Neural cell (in vitro differentiated cells): ENCODE results near the gene GPR141. TPM values are rescaled to one million over a fixed set of nuclear protein-coding genes. Genes with fewer than 3 reads are reported as not detected.

Source experiments
- H2AFZ ChIP-seq: fragments of 200-600, 300-800 bp; sonication (generic), shearing (Covaris generic); 2 replicates; pipeline ENCODE4 v1.6.0; 2014; ENCODE audit warnings: low read depth, mild to moderate bottlenecking, antibody characterized with exemption, low read length, moderate library complexity
- H3F3A ChIP-seq: fragments of 200-600 bp; shearing (Covaris generic); 2 replicates; pipeline ENCODE4 v1.6.1; 2016; ENCODE audit warnings: mild to moderate bottlenecking, moderate library complexity, mixed read lengths, antibody characterized with exemption, low read length; ENCODE audit not compliant: insufficient read depth, poor library complexity, severe bottlenecking
- H3K27ac ChIP-seq: fragments of 200-600, 300-800 bp; sonication (generic), shearing (Covaris generic); 2 replicates; pipeline ENCODE4 v1.5.1; 2014; ENCODE audit warnings: mild to moderate bottlenecking, low read length, moderate library complexity
- H3K27me3 ChIP-seq: fragments of 300-800, 200-600 bp; sonication (generic), shearing (Covaris generic); 2 replicates; pipeline ENCODE4 v1.6.0; 2014; ENCODE audit warnings: mild to moderate bottlenecking, low read depth, low read length, moderate library complexity; ENCODE audit not compliant: insufficient read depth
- H3K36me3 ChIP-seq: fragments of 300-800, 200-600 bp; sonication (generic), shearing (Covaris generic); 2 replicates; pipeline ENCODE4 v1.5.1; 2014; ENCODE audit warnings: mild to moderate bottlenecking, antibody characterized with exemption, low read length, moderate library complexity; ENCODE audit not compliant: insufficient read depth
- H3K4me2 ChIP-seq: fragments of 300-800, 200-600 bp; sonication (generic), shearing (Covaris generic); 2 replicates; pipeline ENCODE4 v1.6.0; 2014; ENCODE audit warnings: mild to moderate bottlenecking, low read length
- H3K4me3 ChIP-seq: fragments of 300-800, 200-600 bp; sonication (generic), shearing (Covaris generic); 2 replicates; pipeline ENCODE4 v1.5.1; 2014; ENCODE audit warnings: mild to moderate bottlenecking, low read length, moderate library complexity
- H3K79me2 ChIP-seq: fragments of 200-600 bp; shearing (Covaris generic); replicated peaks from 2 replicates; pipeline ENCODE4 v1.6.0; 2014; ENCODE audit warnings: mild to moderate bottlenecking, low read length, moderate library complexity; ENCODE audit not compliant: insufficient read depth
- H3K9ac ChIP-seq: fragments of 300-800, 200-600 bp; sonication (generic), shearing (Covaris generic); 2 replicates; pipeline ENCODE4 v1.6.1; 2016; ENCODE audit warnings: mild to moderate bottlenecking, low read length, mixed read lengths
- H3K9me2 ChIP-seq: fragments of 200-600 bp; shearing (Covaris generic); 2 replicates; pipeline ENCODE4 v1.6.1; 2016; ENCODE audit warnings: mild to moderate bottlenecking, low read length, mixed read lengths; ENCODE audit not compliant: insufficient read depth
- H3K9me3 ChIP-seq: fragments of 200-600, 300-800 bp; sonication (generic), shearing (Covaris generic); 2 replicates; pipeline ENCODE4 v1.6.1; 2016; ENCODE audit warnings: mild to moderate bottlenecking, mixed run types, low read length, moderate library complexity, mixed read lengths
- H4K20me1 ChIP-seq: fragments of 200-600 bp; shearing (Covaris generic); 2 replicates; pipeline ENCODE4 v1.6.1; 2016; ENCODE audit warnings: mild to moderate bottlenecking, mixed run types; ENCODE audit not compliant: insufficient read depth
- CTCF ChIP-seq: fragments of 450-650 bp; IDR thresholded peaks from 2 replicates; pipeline ENCODE4 v1.5.1; 2014; ENCODE audit warnings: antibody characterized with exemption, mild to moderate bottlenecking, moderate library complexity; ENCODE audit not compliant: poor library complexity, severe bottlenecking
- EP300 ChIP-seq: fragments of 450-650 bp; conservative IDR thresholded peaks from 2 replicates; pipeline ENCODE4 v1.6.1; 2014; ENCODE audit warnings: antibody characterized with exemption, mild to moderate bottlenecking, moderate library complexity; ENCODE audit not compliant: poor library complexity, severe bottlenecking
- EZH2 ChIP-seq: fragments of 200-600, 300-800 bp; shearing (Covaris generic), sonication (generic); IDR thresholded peaks from 2 replicates; pipeline ENCODE4 v1.6.1; 2014; ENCODE audit warnings: antibody characterized with exemption, low read length, borderline replicate concordance, mild to moderate bottlenecking; ENCODE audit not compliant: insufficient read depth, poor library complexity, severe bottlenecking
- MXI1 ChIP-seq: fragments of 450-650 bp; conservative IDR thresholded peaks from 2 replicates; pipeline ENCODE4 v1.6.1; 2014; ENCODE audit warnings: antibody characterized with exemption, mild to moderate bottlenecking; ENCODE audit not compliant: poor library complexity, severe bottlenecking
- POLR2AphosphoS5 ChIP-seq: IDR thresholded peaks from 2 replicates; pipeline ENCODE4 v1.6.1; 2012
- RAD21 ChIP-seq: fragments of 450-650 bp; conservative IDR thresholded peaks from 2 replicates; pipeline ENCODE4 v1.6.1; 2014; ENCODE audit warnings: antibody characterized with exemption, mild to moderate bottlenecking, moderate library complexity
- REST ChIP-seq: IDR thresholded peaks from 2 replicates; pipeline ENCODE4 v1.6.1; 2012; ENCODE audit warnings: borderline replicate concordance
- SMC3 ChIP-seq: fragments of 450-650 bp; conservative IDR thresholded peaks from 2 replicates; pipeline ENCODE4 v1.6.1; 2014; ENCODE audit warnings: antibody characterized with exemption, mild to moderate bottlenecking, moderate library complexity; ENCODE audit not compliant: poor library complexity
- polyA plus RNA-seq: library from polyadenylated mRNA; depleted of rRNA; stranded (reverse); fragments of >200 nt; gene quantifications from 2 replicates; pipeline ENCODE4 v1.2.3, GENCODE V29; 2014

GPR141 gene
- polyA plus RNA-seq, 1 donor from 2014 or later, result not detected

- no peaks in the 10 kb centered on the region for H3K9me2 ChIP-seq
- no peaks in the 10 kb centered on the region for H3K9me3 ChIP-seq
- TF ChIP-seq EP300, result no peak
- TF ChIP-seq CTCF, result no peak
- TF ChIP-seq EZH2, result no peak
- no peak for TF ChIP-seq POLR2AphosphoS5
- H3K79me2 ChIP-seq, result no peaks in the 10 kb centered on the region
- H3F3A ChIP-seq, result no peaks in the 10 kb centered on the region
- H3K4me2 ChIP-seq, result no peak overlapping the region
- H4K20me1 ChIP-seq, result no peaks in the 10 kb centered on the region
- H3K4me3 ChIP-seq, result no peak overlapping the region
- H3K36me3 ChIP-seq, result no peaks in the 10 kb centered on the region
- H3K27me3 ChIP-seq, result no peaks in the 10 kb centered on the region
- H3K27ac ChIP-seq, result no peak overlapping the region
- no peak overlapping the region for H2AFZ ChIP-seq
- H3K9ac ChIP-seq, result no peak overlapping the region
These were observed 45.2 kb downstream of the GPR141 start for GRCh38 chr7:37728747-37729146.

- no peaks in the 10 kb centered on the region for H3K36me3 ChIP-seq
- H3K27ac ChIP-seq, result no peak overlapping the region
- no peaks in the 10 kb centered on the region for H3F3A ChIP-seq
- no peak overlapping the region for H3K9ac ChIP-seq
- TF ChIP-seq REST (no peak), CTCF (no peak), SMC3 (no peak), EP300 (no peak), MXI1 (no peak), RAD21 (no peak), POLR2AphosphoS5 (no peak), EZH2 (no peak)
- no peak overlapping the region for H2AFZ ChIP-seq
- H3K79me2 ChIP-seq, result no peaks in the 10 kb centered on the region
- no peaks in the 10 kb centered on the region for H4K20me1 ChIP-seq
- no peaks in the 10 kb centered on the region for H3K9me2 ChIP-seq
- no peak overlapping the region for H3K4me2 ChIP-seq
- H3K9me3 ChIP-seq, result no peaks in the 10 kb centered on the region
- no peaks in the 10 kb centered on the region for H3K27me3 ChIP-seq
- H3K4me3 ChIP-seq, result no peak overlapping the region
These were observed 45.6 kb downstream of the GPR141 start for GRCh38 chr7:37729181-37729580.
